ENCODE results near the gene ATAD3A. TPM values are rescaled to one million over a fixed set of nuclear protein-coding genes. Genes with fewer than 3 reads are reported as not detected.

The ATAD3A gene
- total RNA-seq, 1 experiment from 2014 or later: 57.5 TPM

DNA sequence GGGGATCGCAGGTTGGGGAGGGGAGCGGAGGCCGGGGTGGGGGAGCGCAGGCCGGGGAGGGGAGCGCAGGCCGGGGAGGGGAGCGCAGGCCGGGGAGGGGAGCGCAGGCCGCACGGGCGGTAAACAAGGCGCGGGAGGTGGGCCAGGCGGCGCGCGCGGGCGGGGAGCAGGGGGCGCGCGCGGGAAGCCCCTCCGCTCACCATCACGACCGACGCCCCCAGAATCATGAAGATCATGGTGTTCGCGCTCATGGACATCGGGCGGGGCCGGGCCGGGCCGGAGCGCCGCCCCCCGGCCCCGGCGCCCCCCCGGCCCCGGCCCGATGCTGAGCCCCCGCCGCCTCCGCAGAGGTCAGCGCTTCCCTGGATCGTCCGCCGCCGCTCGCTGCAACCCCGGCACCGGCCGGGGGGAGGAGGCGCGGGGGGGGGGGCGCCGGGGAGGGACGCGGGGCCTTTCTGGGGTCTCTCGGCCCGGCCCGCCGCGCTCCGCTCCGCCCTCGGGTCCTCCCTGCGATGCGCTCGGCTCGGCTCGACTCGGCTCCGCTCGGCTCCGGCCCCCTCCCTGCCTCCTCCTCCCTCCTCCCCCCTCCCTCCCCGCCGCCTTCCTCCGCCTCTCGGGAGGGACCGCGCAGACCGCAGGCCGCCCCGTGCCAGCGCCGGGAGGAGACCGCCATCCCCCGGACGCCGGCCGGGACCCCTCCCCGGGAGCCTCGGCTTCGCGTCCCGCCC is 28.3 kb downstream of the ATAD3A start, which contains the start of gene TMEM240:
TSS of gene TMEM240 (minus strand) at position 535 of the 728 bp plus-strand sequence. CDS start at position 257, 278 bp downstream.
- no peaks in the 10 kb centered on the region; the same call in none of the 2 replicates for H3K36me3 ChIP-seq (ENCODE audit: control insufficient read depth, insufficient read depth, low read length)
- ChIA-PET POLR2A (no interaction called here), CTCF (no interaction called here)
- H3K4me3 ChIP-seq (ENCODE audit: low read depth in 2 of 2, low read length in 2 of 2): no peak within 1 kb of the TSS; a peak in 1 of 4 replicates
- ATAC-seq: no peak
- no peaks in the 10 kb centered on the region for H3K9me3 ChIP-seq (ENCODE audit: control insufficient read depth, insufficient read depth, low read depth, low read length)
- no peak for DNase-seq (ENCODE audit: low read depth, low spot score)
- in situ Hi-C loops (cut with HindIII; ENCODE audit: low pct_unique_long_range_greater_than_20kb, low sequenced_read_pairs) (no loop called here), intact Hi-C loops (cut with micrococcal nuclease; ENCODE audit: unreplicated experiment) (no loop called here)
- TF ChIP-seq, protein P1, sequence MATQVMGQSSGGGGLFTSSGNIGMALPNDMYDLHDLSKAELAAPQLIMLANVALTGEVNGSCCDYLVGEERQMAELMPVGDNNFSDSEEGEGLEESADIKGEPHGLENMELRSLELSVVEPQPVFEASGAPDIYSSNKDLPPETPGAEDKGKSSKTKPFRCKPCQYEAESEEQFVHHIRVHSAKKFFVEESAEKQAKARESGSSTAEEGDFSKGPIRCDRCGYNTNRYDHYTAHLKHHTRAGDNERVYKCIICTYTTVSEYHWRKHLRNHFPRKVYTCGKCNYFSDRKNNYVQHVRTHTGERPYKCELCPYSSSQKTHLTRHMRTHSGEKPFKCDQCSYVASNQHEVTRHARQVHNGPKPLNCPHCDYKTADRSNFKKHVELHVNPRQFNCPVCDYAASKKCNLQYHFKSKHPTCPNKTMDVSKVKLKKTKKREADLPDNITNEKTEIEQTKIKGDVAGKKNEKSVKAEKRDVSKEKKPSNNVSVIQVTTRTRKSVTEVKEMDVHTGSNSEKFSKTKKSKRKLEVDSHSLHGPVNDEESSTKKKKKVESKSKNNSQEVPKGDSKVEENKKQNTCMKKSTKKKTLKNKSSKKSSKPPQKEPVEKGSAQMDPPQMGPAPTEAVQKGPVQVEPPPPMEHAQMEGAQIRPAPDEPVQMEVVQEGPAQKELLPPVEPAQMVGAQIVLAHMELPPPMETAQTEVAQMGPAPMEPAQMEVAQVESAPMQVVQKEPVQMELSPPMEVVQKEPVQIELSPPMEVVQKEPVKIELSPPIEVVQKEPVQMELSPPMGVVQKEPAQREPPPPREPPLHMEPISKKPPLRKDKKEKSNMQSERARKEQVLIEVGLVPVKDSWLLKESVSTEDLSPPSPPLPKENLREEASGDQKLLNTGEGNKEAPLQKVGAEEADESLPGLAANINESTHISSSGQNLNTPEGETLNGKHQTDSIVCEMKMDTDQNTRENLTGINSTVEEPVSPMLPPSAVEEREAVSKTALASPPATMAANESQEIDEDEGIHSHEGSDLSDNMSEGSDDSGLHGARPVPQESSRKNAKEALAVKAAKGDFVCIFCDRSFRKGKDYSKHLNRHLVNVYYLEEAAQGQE (IDR thresholded peaks at IDR 0.05; ENCODE audit: insufficient read depth in 1 of 2, low read depth in 2 of 2, low read length in 1 of 2): no peak
- no peak for TF ChIP-seq CTCF (IDR thresholded peaks at IDR 0.05)
- no peak for TF ChIP-seq TCF7L2 (IDR thresholded peaks at IDR 0.05; ENCODE audit: low read depth, low read length)
- no peak for TF ChIP-seq SIN3A (IDR thresholded peaks at IDR 0.05; ENCODE audit: borderline replicate concordance, insufficient read depth, low read depth, low read length)
- no peak for TF ChIP-seq POLR2AphosphoS5 (IDR thresholded peaks at IDR 0.05; ENCODE audit: low read depth, low read length)
- H3K27ac ChIP-seq (ENCODE audit: low read length): no peak within 1 kb of the TSS
- H3K4me1 ChIP-seq (ENCODE audit: control insufficient read depth, insufficient read depth, low read length): no peaks in the 10 kb centered on the region; the same call in 1 of the 2 replicates
- BruUV-seq (replicated peaks): no TSS peak
- no peaks in the 10 kb centered on the region for H3K27me3 ChIP-seq (ENCODE audit: control insufficient read depth, insufficient read depth, low read length)

DNA sequence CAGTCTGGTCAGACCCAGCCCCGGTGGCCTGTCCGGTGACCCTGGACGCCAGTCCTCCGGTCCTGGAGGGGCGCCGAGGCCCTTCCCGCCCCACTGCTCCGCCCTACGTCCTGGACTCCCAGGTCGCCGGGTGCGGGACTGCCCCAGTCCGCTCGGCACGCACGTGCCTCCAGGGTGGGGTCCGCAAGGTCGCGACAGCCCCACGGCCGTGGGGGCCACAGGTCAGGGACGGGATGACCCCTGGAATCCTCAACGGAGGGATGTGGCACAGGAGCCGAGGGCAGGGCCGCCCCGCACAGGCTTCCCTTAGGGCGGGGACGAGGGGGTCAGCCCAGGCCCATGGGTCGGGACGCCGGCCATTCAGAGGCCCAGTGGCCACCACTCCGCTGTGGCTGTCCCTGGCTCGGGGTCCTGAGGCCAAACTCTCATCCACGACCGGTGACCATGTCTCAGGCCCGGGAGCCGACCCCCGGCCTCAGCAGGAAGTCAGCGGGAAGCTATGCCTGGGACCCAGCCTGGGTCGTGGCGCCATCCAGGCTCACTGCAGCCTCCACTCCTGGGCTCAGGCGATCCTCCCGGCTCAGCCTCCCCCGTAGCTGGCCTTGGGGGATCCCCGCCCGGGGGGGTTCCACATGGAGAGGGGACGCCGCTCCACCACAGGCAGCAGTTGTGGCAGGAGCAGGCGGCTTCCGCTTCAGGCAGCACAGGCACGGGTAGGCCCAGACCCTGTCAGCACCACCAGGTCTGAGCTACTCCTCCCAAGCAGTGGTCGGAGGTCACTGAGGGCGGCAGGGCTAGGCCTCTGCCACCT is 29.1 kb downstream of the ATAD3A start:
- Histone ChIP-seq H3K4me1 (ENCODE audit: control insufficient read depth, insufficient read depth, low read length) (no peaks in the 10 kb centered on the region; the same call in 1 of the 2 replicates), H3K27ac (ENCODE audit: low read length) (no peak overlapping the region), H3K4me3 (ENCODE audit: low read depth in 2 of 2, low read length in 2 of 2) (no peak overlapping the region), H3K9me3 (ENCODE audit: control insufficient read depth, insufficient read depth, low read depth, low read length) (no peaks in the 10 kb centered on the region), H3K27me3 (ENCODE audit: control insufficient read depth, insufficient read depth, low read length) (no peaks in the 10 kb centered on the region), H3K36me3 (ENCODE audit: control insufficient read depth, insufficient read depth, low read length) (no peaks in the 10 kb centered on the region; the same call in none of the 2 replicates)
- ChIA-PET POLR2A (no interaction called here), CTCF (no interaction called here)
- DNase-seq (ENCODE audit: low read depth, low spot score) (no peak), ATAC-seq (no peak)
- TF ChIP-seq, protein P1 (IDR thresholded peaks at IDR 0.05; ENCODE audit: insufficient read depth in 1 of 2, low read depth in 2 of 2, low read length in 1 of 2): no peak
- intact Hi-C loops (cut with micrococcal nuclease; ENCODE audit: unreplicated experiment) (no loop called here), in situ Hi-C loops (cut with HindIII; ENCODE audit: low pct_unique_long_range_greater_than_20kb, low sequenced_read_pairs) (no loop called here)
- BruUV-seq (replicated peaks): no TSS peak
